GM21528 (cell line): ENCODE data around the gene STIM2.
"Not testable (repeated sequence)": the region's sequence is repeated elsewhere in the genome, so short reads cannot be mapped to it uniquely, and the experiment has no call there.

ENCODE experiments used
- ATAC-seq: cut with Tn5 transposase; IDR thresholded peaks from one replicate; pipeline ENCODE4 v1.9.1; 2021; ENCODE audit warnings: mild to moderate bottlenecking, moderate library complexity; ENCODE audit not compliant: unreplicated experiment, low FRiP score

The STIM2 gene

DNA sequence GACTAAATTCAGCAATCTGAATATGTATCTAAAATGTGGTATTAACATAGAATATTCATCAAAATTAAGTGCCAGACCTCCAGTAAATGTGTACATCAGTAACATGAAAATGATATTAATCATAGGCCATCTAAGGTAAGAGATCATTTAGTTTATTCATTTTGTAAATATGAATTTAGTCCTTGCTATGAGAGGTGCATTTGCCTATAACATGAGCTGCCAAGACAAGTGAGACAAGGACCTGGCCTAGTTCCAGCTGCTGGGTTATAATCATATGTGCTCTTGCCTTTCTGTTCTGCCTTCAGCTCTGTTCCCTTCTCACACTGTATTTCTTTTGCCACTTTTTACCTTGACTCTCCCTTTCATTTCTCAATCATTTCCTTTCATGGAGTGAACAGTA, 160.0 kb downstream of the STIM2 start:
- no peak for ATAC-seq

DNA sequence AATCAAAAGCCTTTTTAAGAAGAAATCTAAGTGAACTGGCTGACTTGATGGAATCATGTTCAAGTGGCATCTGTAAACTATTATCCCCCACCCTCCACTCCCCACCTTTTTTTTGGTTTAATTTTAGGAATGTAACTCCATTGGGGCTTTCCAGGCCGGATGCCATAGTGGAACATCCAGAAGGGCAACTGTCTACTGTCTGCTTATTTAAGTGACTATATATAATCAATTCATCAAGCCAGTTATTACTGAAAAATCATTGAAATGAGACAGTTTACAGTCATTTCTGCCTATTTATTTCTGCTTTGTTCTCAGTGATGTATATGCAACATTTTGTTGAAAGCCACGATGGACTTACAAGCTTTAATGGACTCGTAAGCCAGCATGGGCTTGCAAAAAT, 162.3 kb downstream of the STIM2 start:
- ATAC-seq: no peak

- ATAC-seq: no peak
Observed at GRCh38 chr4:27023366-27023765, 162.7 kb downstream of the STIM2 start.

DNA sequence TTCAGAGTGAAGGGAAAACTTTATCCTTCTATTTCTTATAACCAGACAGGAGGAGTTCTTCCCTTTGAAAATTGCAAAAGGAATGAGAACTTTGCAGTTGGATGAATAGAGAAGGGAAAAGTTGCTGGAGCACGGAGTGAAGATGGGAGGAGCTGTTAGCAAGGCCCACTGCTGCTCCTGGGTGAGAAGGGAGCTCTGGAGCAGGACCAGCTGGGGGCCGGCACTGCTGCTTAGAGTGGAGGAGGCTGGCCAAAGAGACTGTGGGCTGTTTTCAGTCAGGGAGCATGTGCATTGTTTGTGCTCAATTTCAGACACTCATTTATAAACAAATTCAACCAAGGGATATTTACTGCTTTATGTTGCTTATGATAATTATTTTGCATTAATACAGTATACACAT, 164.2 kb downstream of the STIM2 start:
- no peak for ATAC-seq

GRCh38 chr4:27027428-27027827, 166.8 kb downstream of the STIM2 start:
- ATAC-seq: no peak

DNA sequence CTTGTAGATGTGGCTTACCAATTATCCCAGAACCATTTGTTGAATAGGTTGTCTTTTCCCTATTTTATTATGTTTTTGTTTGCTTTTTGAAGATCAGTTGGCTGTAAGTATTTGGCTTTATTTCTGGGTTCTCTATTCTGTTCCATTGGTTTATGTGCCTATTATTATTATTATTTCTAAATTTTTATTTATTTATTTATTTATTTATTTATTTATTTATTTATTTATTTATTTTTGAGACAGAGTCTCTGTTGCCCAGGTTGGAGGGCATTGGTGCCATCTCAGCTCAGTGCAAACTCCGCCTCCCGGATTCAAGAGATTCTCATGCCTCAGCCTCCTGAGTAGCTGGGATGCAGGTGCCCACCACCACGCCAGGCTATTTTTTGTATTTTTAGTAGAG, 174.5 kb downstream of the STIM2 start:
- ATAC-seq: not testable (repeated sequence)

- no peak for ATAC-seq
Observed at GRCh38 chr4:27040356-27040755, 179.7 kb downstream of the STIM2 start.

GRCh38 chr4:27042411-27042810, 181.8 kb downstream of the STIM2 start:
- no peak for ATAC-seq

DNA sequence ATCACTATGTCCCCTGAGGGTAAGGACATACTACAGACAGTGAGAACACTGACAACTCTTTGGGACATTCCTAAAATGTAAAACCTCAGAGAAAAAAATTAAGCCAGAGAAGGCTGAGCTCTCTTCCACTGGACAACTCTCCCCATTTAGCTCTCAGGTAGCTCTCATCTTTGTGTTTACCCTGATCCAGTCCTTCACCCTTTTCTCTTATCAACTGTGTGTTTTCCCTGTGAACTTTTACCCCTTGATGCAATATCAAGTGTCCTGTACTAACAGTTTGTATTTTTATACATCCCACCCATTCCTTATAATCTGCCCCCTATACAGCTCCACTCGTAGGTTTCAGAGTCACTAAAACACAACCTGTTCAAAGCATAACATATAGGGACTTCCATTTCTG, 182.6 kb downstream of the STIM2 start:
- no peak for ATAC-seq

- ATAC-seq: no peak
Observed at GRCh38 chr4:27046851-27047250, 186.2 kb downstream of the STIM2 start.

DNA sequence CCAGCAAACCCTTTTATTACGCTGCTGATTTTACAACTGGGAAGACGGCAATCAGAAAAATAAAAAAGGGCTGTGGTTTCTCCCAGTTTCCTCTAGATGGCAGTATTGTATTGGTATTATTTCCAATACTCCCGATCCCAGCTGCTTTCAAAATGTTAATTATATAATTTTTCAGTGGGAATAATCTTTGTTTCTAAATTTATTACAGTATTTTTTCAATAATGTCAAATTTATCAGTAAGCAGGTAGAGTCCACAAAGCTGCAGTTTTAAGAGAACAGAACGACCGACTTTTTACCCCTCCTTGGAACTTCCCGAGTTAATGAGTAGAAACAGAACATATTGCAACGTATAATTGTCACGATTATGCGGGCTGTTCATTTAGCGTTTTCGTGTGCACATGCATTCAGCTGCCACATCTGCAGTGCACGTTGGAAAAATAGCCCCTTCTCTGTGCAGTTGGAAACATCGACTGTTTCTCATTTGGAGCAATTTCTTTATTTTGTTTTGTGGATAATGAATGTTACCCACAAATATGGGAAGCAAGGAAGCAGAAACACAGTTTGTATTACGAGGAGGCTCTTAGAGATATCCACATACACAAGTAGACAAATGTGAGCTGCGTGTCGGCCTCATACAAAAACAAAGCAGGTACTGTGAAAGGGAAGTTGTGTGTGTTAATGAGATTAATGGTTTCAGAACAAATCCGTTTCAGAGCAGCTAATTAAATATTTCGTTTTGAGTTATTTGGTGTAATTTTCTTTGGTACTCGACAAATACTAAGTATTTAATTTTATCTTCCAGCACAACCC, 188.0 kb downstream of the STIM2 start:
- no peak for ATAC-seq

- no peak for ATAC-seq
Observed at GRCh38 chr4:27049239-27049829, 188.7 kb downstream of the STIM2 start.

DNA sequence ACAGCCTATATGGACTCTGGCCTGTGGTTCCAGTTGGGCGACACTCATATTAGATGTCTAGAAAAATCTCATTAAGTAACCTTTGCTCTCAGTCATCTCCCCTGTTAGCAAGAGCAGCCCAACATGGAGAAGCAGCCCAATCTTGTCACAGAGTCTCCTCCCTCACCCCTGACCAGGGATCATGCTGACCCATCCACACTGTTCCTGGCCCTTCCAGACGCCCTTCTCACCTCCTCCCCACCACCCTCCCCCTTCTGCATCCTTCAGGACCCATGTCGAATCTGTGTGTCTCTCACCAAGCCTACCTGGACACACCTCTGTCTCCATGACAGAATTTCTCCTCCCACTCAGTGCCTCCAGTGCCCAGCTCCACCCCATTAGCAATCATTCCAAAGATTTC, 190.1 kb downstream of the STIM2 start:
- ATAC-seq: no peak

GRCh38 chr4:27055221-27055760, 194.7 kb downstream of the STIM2 start:
- no peak for ATAC-seq

GRCh38 chr4:27056281-27056680, 195.6 kb downstream of the STIM2 start:
- no peak for ATAC-seq

- ATAC-seq: no peak
Observed at GRCh38 chr4:27057053-27057452, 196.4 kb downstream of the STIM2 start.

DNA sequence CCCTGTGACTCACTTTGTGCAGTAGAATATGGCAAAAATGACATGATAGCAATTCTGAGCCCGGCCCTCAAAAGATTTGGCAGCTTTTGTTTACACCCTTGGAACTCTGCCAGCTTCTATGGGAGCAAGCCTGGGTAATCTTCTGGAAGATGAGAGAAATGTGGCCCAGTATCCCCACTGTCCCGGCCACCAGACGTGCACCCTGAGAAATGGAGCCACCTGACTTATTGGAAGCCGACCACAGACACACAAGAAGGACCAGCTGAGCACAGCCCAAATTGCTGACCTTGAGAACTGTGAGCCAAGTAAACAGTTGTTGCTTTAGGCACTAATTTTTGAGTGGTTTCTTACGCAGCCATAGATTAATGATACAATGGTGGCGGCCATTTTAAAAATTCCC, 197.0 kb downstream of the STIM2 start:
- ATAC-seq: no peak

- no peak for ATAC-seq
Observed at GRCh38 chr4:27058819-27059406, 198.3 kb downstream of the STIM2 start.

DNA sequence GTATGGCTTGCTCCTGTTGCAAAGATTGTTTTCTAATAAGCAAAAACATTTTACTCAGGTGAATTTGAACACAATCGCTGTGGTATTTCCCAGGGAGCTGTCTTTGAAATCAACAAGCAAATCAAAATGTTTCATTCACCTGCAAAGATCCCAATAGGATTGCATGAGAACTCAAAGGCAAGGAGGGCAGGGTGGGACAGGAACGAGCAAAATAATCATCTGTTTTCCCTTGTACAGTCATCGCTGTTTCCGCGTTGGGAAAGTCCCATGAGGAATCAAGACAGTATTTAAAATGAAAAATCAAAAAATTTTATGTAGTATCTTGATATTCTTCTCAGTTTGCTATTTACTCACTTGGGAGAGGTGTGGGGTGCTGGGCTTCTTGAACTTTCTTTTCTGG, 198.8 kb downstream of the STIM2 start:
- no peak for ATAC-seq

GRCh38 chr4:27062256-27062655, 201.6 kb downstream of the STIM2 start:
- ATAC-seq: no peak

DNA sequence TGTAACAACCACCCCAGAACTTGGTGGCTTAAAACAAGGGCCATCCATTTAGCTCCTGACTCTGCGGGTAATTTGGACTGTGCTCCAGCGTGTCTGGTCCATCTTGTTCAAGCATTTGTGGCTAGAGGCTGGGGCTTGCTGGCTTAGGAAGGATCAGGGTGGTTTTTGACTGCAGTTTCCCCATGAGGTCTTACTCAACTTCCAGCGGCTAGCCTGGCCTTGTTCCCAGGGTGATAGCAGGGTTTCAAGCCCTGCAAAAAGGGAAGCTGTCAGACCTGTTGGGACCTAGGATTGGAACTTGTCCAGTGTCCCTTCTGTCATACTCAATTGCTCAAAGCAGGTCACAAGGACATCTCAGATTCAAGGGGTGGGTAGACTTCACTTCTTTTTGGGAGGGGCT, 205.9 kb downstream of the STIM2 start:
- no peak for ATAC-seq
